AG09309 (cell line): ENCODE results near the gene INSR.

ENCODE experiments used
- DNase-seq: peaks from one replicate; pipeline ENCODE4 v3.0.0-alpha.2; 2010; ENCODE audit warnings: low read depth
- H3K4me3 ChIP-seq: 2 replicates; pipeline ENCODE4 v1.5.1; 2011; ENCODE audit warnings: mild to moderate bottlenecking, low read depth, low read length, moderate library complexity; ENCODE audit not compliant: control insufficient read depth
- TF ChIP-seq, protein P1 (sequence below): IDR thresholded peaks from 2 replicates; pipeline ENCODE4 v1.5.1; 2011; ENCODE audit warnings: mild to moderate bottlenecking, low read depth, low read length, inconsistent platforms; ENCODE audit not compliant: insufficient read depth, control insufficient read depth; ENCODE audit errors: missing control alignments

Gene INSR

DNA sequence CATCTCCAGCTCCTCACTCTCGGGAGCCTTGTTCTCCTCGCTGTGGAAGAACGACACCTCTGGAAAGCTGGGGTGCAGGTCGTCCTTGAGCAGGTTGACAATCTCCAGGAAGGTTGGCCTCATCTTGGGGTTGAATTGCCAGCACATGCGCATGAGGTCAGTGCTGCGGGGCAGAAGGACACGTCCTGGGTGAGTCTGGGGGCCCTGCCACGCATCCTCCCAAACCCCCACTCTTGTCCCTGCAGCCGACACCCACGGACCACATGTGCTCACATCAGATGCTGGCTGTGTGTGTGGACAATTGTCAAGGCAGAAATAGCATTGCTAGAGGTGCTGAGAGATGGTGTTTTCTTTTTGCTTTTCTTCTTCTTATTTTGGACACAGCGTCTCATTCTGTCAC, 177.0 kb downstream of the INSR start:
- TF ChIP-seq, protein P1, sequence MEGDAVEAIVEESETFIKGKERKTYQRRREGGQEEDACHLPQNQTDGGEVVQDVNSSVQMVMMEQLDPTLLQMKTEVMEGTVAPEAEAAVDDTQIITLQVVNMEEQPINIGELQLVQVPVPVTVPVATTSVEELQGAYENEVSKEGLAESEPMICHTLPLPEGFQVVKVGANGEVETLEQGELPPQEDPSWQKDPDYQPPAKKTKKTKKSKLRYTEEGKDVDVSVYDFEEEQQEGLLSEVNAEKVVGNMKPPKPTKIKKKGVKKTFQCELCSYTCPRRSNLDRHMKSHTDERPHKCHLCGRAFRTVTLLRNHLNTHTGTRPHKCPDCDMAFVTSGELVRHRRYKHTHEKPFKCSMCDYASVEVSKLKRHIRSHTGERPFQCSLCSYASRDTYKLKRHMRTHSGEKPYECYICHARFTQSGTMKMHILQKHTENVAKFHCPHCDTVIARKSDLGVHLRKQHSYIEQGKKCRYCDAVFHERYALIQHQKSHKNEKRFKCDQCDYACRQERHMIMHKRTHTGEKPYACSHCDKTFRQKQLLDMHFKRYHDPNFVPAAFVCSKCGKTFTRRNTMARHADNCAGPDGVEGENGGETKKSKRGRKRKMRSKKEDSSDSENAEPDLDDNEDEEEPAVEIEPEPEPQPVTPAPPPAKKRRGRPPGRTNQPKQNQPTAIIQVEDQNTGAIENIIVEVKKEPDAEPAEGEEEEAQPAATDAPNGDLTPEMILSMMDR = no peak
- DNase-seq = no peak
- no peak overlapping the region for H3K4me3 ChIP-seq

DNA sequence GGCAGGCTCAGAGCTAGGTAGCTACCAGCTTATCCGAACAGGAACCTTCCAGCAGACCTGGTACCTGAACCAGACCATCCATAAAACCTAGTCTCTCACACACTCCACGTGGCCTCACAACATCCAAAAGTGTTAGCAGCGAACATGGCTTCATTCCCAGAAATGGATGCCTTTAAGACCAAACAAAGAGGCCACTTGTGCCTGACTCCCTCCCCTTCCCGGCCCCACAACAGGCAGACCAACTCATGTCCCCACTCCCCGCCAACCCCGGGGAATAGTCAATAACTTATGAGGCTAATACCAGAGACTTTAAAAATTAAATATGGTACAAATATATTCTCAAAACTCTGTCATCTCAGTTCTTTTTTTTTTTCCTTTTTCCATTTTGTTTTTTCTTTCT, 178.5 kb downstream of the INSR start:
- DNase-seq = no peak
- no peak overlapping the region for H3K4me3 ChIP-seq

DNA sequence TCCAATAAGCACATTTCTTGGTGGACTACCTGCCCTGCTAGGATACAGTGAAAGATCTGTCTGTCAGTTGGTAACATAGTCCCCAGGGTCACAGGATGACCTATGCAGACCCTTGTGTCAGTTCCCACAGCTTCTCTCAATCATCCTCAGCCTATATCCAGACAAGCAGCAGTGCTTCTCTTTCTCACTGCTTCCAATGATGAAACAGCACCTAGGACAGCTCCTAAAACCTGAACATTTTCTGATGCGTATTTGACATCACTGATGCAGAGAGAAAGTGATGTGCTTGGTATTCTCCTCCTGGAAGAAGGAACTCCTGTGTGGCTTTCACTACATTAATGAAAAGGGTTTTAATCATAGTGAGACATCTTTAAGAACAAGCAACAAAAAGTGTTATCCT, 181.0 kb downstream of the INSR start:
- TF ChIP-seq, protein P1 = no peak
- no peak for DNase-seq
- H3K4me3 ChIP-seq = no peak overlapping the region

More for the DNA sequence above, 178.5 kb downstream of the INSR start:
- TF ChIP-seq, protein P1 = no peak

- DNase-seq = no peak
These were observed 181.5 kb downstream of the INSR start for GRCh38 chr19:7112675-7113074.

DNA sequence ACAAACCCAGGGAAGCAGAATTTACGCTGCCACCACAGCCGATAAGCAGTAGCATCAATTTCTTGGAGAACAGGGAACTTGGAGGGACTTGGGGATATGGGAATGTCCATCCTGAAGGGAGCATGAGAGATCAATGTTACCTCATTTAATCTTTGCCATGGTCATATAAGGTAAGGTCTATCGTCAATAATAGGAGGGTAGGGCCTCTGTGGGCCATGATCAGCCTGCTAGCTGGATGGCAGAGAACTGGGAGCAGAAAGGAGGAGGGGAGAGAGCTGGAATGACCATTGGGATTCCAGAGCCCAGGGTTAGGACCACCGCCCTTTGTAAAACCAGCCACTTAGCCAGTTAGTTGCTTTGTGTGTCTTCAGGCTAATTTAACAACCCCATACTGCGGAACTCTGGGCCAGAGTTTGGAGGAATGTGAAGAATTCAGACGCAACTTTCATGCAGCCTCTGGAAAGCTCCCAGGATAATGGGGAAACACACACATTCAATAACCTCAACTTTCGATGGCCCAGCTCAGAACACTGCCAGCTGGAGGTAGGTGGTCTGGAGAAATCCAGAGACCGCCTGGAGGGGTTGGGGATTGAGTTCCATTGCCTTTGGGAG, 184.4 kb downstream of the INSR start:
- TF ChIP-seq, protein P1 = no peak
- peak; percentile 16 for DNase-seq
- no peak overlapping the region for H3K4me3 ChIP-seq

More at GRCh38 chr19:7112675-7113074, 181.5 kb downstream of the INSR start:
- no peak overlapping the region for H3K4me3 ChIP-seq
- TF ChIP-seq, protein P1 = no peak

- TF ChIP-seq, protein P1 = no peak
- DNase-seq = no peak
- no peak overlapping the region for H3K4me3 ChIP-seq
These were observed 187.2 kb downstream of the INSR start for GRCh38 chr19:7106711-7107657.
